ENCODE data around the gene USP17L17. TPM values are rescaled to one million over a fixed set of nuclear protein-coding genes. Genes with fewer than 3 reads are reported as not detected.
A peak's percentile ranks its signal among the peaks of the same experiment; 100 is the strongest.
"Not testable (repeated sequence)": the region's sequence is repeated elsewhere in the genome, so short reads cannot be mapped to it uniquely, and the experiment has no call there.

USP17L17 gene
- polyA plus RNA-seq, 3 donors from 2014 or later = not detected

DNA sequence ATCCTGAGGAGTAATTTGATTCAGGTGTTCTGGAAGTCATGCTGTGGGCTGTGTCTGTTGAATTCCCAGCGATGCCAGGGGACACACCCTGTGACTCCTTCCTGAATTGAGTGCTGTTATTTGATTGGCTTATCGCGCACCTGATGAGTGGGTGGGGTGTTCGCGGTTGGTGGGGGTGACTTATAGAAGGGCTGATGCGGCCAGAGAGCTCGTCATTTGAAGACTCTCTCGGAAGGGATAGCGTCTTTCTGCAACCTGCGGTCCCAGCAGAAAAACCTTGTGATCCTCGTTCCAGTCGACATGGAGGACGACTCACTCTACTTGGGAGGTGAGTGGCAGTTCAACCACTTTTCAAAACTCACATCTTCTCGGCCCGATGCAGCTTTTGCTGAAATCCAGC is 23.6 kb downstream of the USP17L17 start, which contains the start of gene USP17L22:
Gene USP17L22, plus strand, starts transcription at position 301 of the 400 bp plus-strand sequence. Its CDS starts 0 bp downstream, at position 301.
- H3K27me3 Mint-ChIP-seq (ENCODE audit: low read depth in 3 of 3); DNase-seq; H3K27ac Mint-ChIP-seq; H3K4me1 Mint-ChIP-seq; H3K9me3 Mint-ChIP-seq; H3K4me3 Mint-ChIP-seq; H3K36me3 Mint-ChIP-seq: not testable (repeated sequence)

DNA sequence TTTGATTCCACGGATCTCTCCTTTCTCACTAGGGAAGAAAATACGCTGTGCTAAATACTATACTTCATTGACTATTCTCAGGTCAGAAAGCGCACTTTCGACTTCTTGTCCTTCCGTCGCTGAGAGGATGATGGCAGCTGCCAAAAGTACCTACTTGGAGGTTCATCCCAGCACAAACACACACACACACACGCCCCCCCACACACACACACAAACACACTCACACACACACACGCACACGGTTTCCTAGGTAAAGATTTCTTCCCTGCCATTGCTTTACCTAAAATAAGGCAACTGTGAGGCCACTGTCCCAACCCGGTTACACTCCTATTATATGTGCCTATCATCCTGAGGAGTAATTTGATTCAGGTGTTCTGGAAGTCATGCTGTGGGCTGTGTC is 28.0 kb downstream of the USP17L17 start:
- not testable (repeated sequence) for H3K27ac Mint-ChIP-seq; H3K27me3 Mint-ChIP-seq (ENCODE audit: low read depth in 3 of 3); H3K36me3 Mint-ChIP-seq; H3K9me3 Mint-ChIP-seq; H3K4me1 Mint-ChIP-seq; H3K4me3 Mint-ChIP-seq
- peak in 1 of 3 donors; percentile 6 for DNase-seq

Other genes starting within 250 kb of the USP17L17 start
- not detected for gene FAM90A26, start 73.5 kb upstream of the USP17L17 start, polyA plus RNA-seq
- gene USP17L10, start 33.2 kb upstream of the USP17L17 start, polyA plus RNA-seq = not detected
- not detected for gene USP17L11, start 28.5 kb upstream of the USP17L17 start, polyA plus RNA-seq
- gene USP17L12, start 23.7 kb upstream of the USP17L17 start, polyA plus RNA-seq = not detected
- not detected for gene USP17L13, start 19.0 kb upstream of the USP17L17 start, polyA plus RNA-seq
- not detected for gene USP17L15, start 9.5 kb upstream of the USP17L17 start, polyA plus RNA-seq
- not detected for gene USP17L18, start 4.8 kb downstream of the USP17L17 start, polyA plus RNA-seq
- gene USP17L19, start 9.5 kb downstream of the USP17L17 start, polyA plus RNA-seq = not detected
- not detected for gene USP17L20, start 14.2 kb downstream of the USP17L17 start, polyA plus RNA-seq
- not detected for gene USP17L21, start 19.0 kb downstream of the USP17L17 start, polyA plus RNA-seq
- gene USP17L22, start 23.7 kb downstream of the USP17L17 start, polyA plus RNA-seq = not detected
- not detected for gene USP17L24, start 81.3 kb downstream of the USP17L17 start, polyA plus RNA-seq
- not detected for gene USP17L25, start 86.0 kb downstream of the USP17L17 start, polyA plus RNA-seq
- gene USP17L26, start 90.8 kb downstream of the USP17L17 start, polyA plus RNA-seq = not detected
- gene USP17L5, start 95.5 kb downstream of the USP17L17 start, polyA plus RNA-seq = not detected
- not detected for gene USP17L27, start 100.3 kb downstream of the USP17L17 start, polyA plus RNA-seq
- gene USP17L28, start 105.0 kb downstream of the USP17L17 start, polyA plus RNA-seq = not detected
- gene USP17L29, start 109.8 kb downstream of the USP17L17 start, polyA plus RNA-seq = not detected
- not detected for gene USP17L30, start 119.2 kb downstream of the USP17L17 start, polyA plus RNA-seq
- gene DEFB131A, start 200.5 kb downstream of the USP17L17 start, polyA plus RNA-seq = not detected